WTC11 (cell line): ENCODE measurements around the gene SYNRG. TPM values are rescaled to one million over a fixed set of nuclear protein-coding genes. Genes with fewer than 3 reads are reported as not detected.

Experiments used
- ATAC-seq: fragments of 200-7000 bp; cut with Tn5 transposase; 2 replicates; pipeline ENCODE4 v1.10.0; 2021; ENCODE audit warnings: mild to moderate bottlenecking, moderate library complexity
- CTCF ChIA-PET: fragments of 300-600 bp; sonication (Branson Sonifier 250); formaldehyde crosslinking; loops from one replicate; lab custom pipeline; 2021; ENCODE audit warnings: antibody characterized with exemption; lab: Charles Lee
- POLR2A ChIA-PET: fragments of 350-600 bp; sonication (Branson Sonifier 250); formaldehyde crosslinking; loops from one replicate; lab custom pipeline; 2021; ENCODE audit warnings: antibody characterized with exemption; lab: Charles Lee
- DNase-seq: peaks from one replicate; pipeline ENCODE4 v3.0.0; 2021; ENCODE audit warnings: low spot score
- H3K27ac Mint-ChIP-seq: 2 replicates; pipeline ENCODE4 v1.8.0; 2021; ENCODE audit warnings: mixed read lengths
- H3K27me3 Mint-ChIP-seq: 2 replicates; pipeline ENCODE4 v1.8.0; 2021; ENCODE audit warnings: low read depth, mild to moderate bottlenecking, moderate library complexity, mixed read lengths
- H3K36me3 Mint-ChIP-seq: 2 replicates; pipeline ENCODE4 v1.8.0; 2021; ENCODE audit warnings: mixed read lengths
- H3K4me1 Mint-ChIP-seq: 2 replicates; pipeline ENCODE4 v1.8.0; 2022; ENCODE audit warnings: mixed read lengths
- H3K4me3 Mint-ChIP-seq: 2 replicates; pipeline ENCODE4 v1.8.0; 2021; ENCODE audit warnings: mild to moderate bottlenecking, moderate library complexity, mixed read lengths
- H3K9me3 Mint-ChIP-seq: 2 replicates; pipeline ENCODE4 v1.8.0; 2021; ENCODE audit warnings: mixed read lengths
- ATF1 ChIP-seq: sonication (generic); formaldehyde crosslinking; IDR thresholded peaks from 2 replicates; pipeline ENCODE4 v1.8.1; 2023; ENCODE audit warnings: mild to moderate bottlenecking, moderate library complexity, missing genetic modification reagents
- ZNF138 ChIP-seq: sonication (generic); formaldehyde crosslinking; conservative IDR thresholded peaks from 2 replicates; pipeline ENCODE4 v1.8.1; 2022; ENCODE audit warnings: mild to moderate bottlenecking, moderate library complexity, missing genetic modification reagents
- microRNA-seq: library from miRNA; unstranded; fragments of <30 nt; microRNA quantifications from one replicate; pipeline ENCODE4 v1.2.0, GENCODE V29; 2022; ENCODE audit warnings: borderline number of aligned reads
- total RNA-seq: library from RNA; stranded (reverse); gene quantifications from 3 replicates; pipeline ENCODE4 v1.2.3, GENCODE V29; 2021
- TF ChIP-seq, protein P1 (sequence below): sonication (generic); formaldehyde crosslinking; IDR thresholded peaks from 2 replicates; pipeline ENCODE4 v1.8.1; 2022; ENCODE audit warnings: mild to moderate bottlenecking, moderate library complexity, missing genetic modification reagents
- TF ChIP-seq, protein P2 (sequence below): fragments of 250-450 bp; sonication (Bioruptor Pico); IDR thresholded peaks from 2 replicates; pipeline ENCODE4 v1.9.0; 2021; ENCODE audit warnings: mild to moderate bottlenecking

Gene SYNRG
- total RNA-seq, 1 experiment from 2014 or later: 31.3 TPM

DNA sequence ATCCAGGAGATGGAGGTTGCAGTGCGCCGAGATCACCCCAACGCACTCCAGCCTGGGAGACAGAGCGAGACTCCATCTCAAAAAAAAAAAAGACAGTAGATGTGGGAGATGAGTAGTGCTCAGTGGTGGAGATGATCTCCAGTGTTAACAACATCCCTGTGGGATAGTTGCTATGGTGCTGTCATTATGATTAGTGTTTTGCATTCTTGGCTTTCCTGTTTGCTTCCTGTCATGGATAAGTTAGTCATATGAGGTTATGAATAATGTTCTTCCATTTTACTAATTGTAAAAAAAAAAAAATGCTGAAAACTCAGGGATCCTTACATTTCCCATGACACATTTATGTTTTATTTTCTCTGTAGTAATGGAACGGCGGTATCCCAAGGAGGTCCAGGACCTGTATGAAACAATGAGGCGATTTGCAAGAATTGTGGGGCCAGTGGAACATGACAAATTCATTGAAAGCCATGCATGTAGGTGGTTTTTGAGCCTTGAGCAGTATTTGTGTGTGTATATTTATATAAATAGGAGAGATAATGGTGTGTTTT lies 144.1 kb downstream of the SYNRG start:
- CTCF ChIA-PET: interaction anchor here (1.2 kb wide), 1 partner anchor 27 kb away, joined by 5 read pairs; no protein-coding TSS in a partner anchor
- DNase-seq (no peak), ATAC-seq (no peak)
- no peak overlapping the region for H3K27ac Mint-ChIP-seq
- no peak overlapping the region for H3K4me3 Mint-ChIP-seq
- H3K4me1 Mint-ChIP-seq: no peaks in the 10 kb centered on the region
- no peaks in the 10 kb centered on the region for H3K9me3 Mint-ChIP-seq
- H3K27me3 Mint-ChIP-seq: no peaks in the 10 kb centered on the region
- peaks cover 14% of the 10 kb centered on the region for H3K36me3 Mint-ChIP-seq
- POLR2A ChIA-PET: no interaction called here
- TF ChIP-seq, protein P1, sequence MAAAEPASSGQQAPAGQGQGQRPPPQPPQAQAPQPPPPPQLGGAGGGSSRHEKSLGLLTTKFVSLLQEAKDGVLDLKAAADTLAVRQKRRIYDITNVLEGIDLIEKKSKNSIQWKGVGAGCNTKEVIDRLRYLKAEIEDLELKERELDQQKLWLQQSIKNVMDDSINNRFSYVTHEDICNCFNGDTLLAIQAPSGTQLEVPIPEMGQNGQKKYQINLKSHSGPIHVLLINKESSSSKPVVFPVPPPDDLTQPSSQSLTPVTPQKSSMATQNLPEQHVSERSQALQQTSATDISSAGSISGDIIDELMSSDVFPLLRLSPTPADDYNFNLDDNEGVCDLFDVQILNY (CRISPR knock-in tag): no peak
- no peak for TF ChIP-seq ATF1 (CRISPR knock-in tag)
- TF ChIP-seq ZNF138 (CRISPR knock-in tag): no peak
- TF ChIP-seq, protein P2, sequence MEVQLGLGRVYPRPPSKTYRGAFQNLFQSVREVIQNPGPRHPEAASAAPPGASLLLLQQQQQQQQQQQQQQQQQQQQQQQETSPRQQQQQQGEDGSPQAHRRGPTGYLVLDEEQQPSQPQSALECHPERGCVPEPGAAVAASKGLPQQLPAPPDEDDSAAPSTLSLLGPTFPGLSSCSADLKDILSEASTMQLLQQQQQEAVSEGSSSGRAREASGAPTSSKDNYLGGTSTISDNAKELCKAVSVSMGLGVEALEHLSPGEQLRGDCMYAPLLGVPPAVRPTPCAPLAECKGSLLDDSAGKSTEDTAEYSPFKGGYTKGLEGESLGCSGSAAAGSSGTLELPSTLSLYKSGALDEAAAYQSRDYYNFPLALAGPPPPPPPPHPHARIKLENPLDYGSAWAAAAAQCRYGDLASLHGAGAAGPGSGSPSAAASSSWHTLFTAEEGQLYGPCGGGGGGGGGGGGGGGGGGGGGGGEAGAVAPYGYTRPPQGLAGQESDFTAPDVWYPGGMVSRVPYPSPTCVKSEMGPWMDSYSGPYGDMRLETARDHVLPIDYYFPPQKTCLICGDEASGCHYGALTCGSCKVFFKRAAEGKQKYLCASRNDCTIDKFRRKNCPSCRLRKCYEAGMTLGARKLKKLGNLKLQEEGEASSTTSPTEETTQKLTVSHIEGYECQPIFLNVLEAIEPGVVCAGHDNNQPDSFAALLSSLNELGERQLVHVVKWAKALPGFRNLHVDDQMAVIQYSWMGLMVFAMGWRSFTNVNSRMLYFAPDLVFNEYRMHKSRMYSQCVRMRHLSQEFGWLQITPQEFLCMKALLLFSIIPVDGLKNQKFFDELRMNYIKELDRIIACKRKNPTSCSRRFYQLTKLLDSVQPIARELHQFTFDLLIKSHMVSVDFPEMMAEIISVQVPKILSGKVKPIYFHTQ: no peak

Small RNAs within 50 kb of the gene (microRNA-seq; reads per million reads assigned to microRNA genes)
- gene MIR378J: not detected

Other genes with a start within 250 kb of the SYNRG start
- not detected in 3 replicates for gene C17orf78, start 233.4 kb downstream of the SYNRG start, total RNA-seq
- 167 to 177 TPM (median 173 TPM) in 3 replicates for gene ACACA, start 202.6 kb downstream of the SYNRG start, total RNA-seq
- gene TADA2A, start 202.5 kb downstream of the SYNRG start, total RNA-seq: 16.5 to 22.2 TPM (median 19.2 TPM) in 3 replicates
- 18.2 to 22.4 TPM (median 18.9 TPM) in 3 replicates for gene DUSP14, start 119.5 kb downstream of the SYNRG start, total RNA-seq
- 29.8 to 31.9 TPM (median 30.6 TPM) in 3 replicates for gene DDX52, start 34.0 kb upstream of the SYNRG start, total RNA-seq
- gene HNF1B, start 135.6 kb upstream of the SYNRG start, total RNA-seq: 0.14 to 0.26 TPM (median 0.23 TPM) in 3 replicates